Neural progenitor cell (in vitro differentiated cells): Measurements from ENCODE around the gene ITSN1.

Experiments
- EZH2 ChIP-seq: fragments of 200-600 bp; sonication (generic); IDR thresholded peaks from 2 replicates; pipeline ENCODE4 v1.6.1; 2017; ENCODE audit warnings: antibody characterized with exemption, mild to moderate bottlenecking, moderate library complexity
- EZH2phosphoT487 ChIP-seq: fragments of 200-600 bp; sonication (generic); IDR thresholded peaks from 2 replicates; pipeline ENCODE4 v1.6.1; 2017; ENCODE audit warnings: antibody characterized with exemption
- TF ChIP-seq, protein P1 (sequence below): fragments of 200-600 bp; sonication (generic); IDR thresholded peaks from 2 replicates; pipeline ENCODE4 v1.5.1; 2017; ENCODE audit warnings: antibody characterized with exemption, mild to moderate bottlenecking

DNA sequence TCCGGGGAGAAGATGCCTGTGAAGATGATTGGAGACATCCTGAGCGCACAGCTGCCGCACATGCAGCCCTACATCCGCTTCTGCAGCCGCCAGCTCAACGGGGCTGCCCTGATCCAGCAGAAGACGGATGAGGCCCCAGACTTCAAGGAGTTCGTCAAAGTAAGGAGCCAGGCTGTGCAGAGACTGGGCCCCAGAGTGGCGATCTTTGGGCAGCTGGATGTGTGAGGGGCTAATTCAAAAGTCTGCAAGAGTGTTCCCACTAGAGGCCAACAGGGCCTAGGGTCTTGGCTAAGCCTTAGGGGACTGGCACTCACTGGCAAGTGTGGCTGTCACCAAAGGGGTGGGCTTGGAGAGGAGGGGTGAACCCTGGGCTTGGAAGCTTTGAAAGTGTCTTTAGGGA lies 222.9 kb downstream of the ITSN1 start:
- TF ChIP-seq, protein P1, sequence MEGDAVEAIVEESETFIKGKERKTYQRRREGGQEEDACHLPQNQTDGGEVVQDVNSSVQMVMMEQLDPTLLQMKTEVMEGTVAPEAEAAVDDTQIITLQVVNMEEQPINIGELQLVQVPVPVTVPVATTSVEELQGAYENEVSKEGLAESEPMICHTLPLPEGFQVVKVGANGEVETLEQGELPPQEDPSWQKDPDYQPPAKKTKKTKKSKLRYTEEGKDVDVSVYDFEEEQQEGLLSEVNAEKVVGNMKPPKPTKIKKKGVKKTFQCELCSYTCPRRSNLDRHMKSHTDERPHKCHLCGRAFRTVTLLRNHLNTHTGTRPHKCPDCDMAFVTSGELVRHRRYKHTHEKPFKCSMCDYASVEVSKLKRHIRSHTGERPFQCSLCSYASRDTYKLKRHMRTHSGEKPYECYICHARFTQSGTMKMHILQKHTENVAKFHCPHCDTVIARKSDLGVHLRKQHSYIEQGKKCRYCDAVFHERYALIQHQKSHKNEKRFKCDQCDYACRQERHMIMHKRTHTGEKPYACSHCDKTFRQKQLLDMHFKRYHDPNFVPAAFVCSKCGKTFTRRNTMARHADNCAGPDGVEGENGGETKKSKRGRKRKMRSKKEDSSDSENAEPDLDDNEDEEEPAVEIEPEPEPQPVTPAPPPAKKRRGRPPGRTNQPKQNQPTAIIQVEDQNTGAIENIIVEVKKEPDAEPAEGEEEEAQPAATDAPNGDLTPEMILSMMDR: no peak
- TF ChIP-seq EZH2 (no peak), EZH2phosphoT487 (no peak)
